ENCODE measurements around the gene LRMDA. TPM values are rescaled to one million over a fixed set of nuclear protein-coding genes. Genes with fewer than 3 reads are reported as not detected.

Gene LRMDA
- total RNA-seq, 2 experiments from 2014 or later, result not detected

DNA sequence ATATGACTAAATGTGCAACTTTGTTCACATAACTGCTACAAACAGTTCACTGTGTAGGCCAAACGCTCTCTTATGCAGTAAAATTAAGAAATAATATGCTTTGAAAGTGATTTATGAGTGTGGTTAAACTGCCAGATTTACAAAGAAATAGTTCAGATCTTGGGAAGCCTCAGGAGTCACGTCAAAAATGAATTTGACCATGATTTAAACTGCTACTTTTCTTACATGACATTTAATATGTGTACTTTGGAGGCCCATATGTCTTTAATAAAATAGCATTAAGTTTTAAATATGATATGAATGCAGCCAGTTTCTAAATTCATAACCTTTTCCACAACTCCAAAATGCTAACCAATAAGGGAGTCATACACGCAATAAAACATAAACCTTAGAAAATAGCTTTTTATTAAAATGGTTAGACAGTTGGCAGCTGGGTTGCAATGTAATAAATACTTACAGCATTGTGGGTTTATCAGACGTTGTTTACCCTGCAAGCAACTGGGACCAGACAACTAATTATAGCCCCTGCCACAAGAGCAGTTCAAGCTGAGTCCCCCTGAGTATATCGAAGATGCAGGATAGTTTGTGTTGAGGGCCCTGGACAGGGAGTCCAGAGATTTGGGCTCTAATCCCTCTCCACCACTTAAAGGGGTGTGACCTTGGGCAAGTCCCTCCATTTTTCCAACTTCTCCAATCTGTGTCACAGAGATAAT is 640.4 kb downstream of the LRMDA start:
- POLR2A ChIA-PET, result no interaction called here
- DNase-seq (no peak), ATAC-seq (ENCODE audit: low read depth) (no peak)
- H3K27ac Mint-ChIP-seq, result no peak overlapping the region
- H3K4me1 Mint-ChIP-seq, result no peaks in the 10 kb centered on the region
- no peaks in the 10 kb centered on the region for H3K36me3 Mint-ChIP-seq
- no peaks in the 10 kb centered on the region for H3K9me3 Mint-ChIP-seq
- no peaks in the 10 kb centered on the region for H3K27me3 Mint-ChIP-seq
- no peak overlapping the region for H3K4me3 Mint-ChIP-seq

DNA sequence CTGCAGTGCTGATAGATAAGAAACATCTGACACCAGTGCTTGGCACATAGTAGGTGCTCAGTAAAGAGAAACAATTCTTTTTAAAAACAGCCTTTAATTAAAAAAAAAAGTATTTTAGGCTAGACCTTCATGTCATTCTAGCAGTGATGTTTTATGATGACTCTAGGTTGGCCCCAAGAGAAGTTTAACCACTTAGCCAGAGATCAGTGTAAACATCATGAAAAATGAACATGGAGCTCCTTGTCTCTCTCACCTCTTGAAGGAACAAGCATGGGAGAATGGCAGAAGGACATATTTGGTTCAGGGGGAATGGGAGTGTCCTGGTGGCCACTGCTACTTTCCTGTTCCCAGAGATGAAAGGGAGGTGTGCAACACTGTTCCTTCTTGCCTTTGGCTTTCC is 641.0 kb downstream of the LRMDA start:
- Mint-ChIP-seq H3K4me3 (no peak overlapping the region), H3K36me3 (no peaks in the 10 kb centered on the region), H3K9me3 (no peaks in the 10 kb centered on the region), H3K27ac (no peak overlapping the region), H3K27me3 (no peaks in the 10 kb centered on the region), H3K4me1 (no peaks in the 10 kb centered on the region)
- POLR2A ChIA-PET, result no interaction called here
- ATAC-seq (ENCODE audit: low read depth), result no peak
- DNase-seq, result no peak

- H3K27me3 Mint-ChIP-seq, result no peaks in the 10 kb centered on the region
- H3K36me3 Mint-ChIP-seq, result no peaks in the 10 kb centered on the region
These were observed 642.1 kb downstream of the LRMDA start for GRCh38 chr10:76073524-76073923.

GRCh38 chr10:76074659-76075058 is 643.2 kb downstream of the LRMDA start:
- POLR2A ChIA-PET, result no interaction called here
- Mint-ChIP-seq H3K36me3 (no peaks in the 10 kb centered on the region), H3K27ac (no peak overlapping the region), H3K4me3 (no peak overlapping the region), H3K9me3 (no peaks in the 10 kb centered on the region), H3K4me1 (no peaks in the 10 kb centered on the region), H3K27me3 (no peaks in the 10 kb centered on the region)
- DNase-seq (no peak), ATAC-seq (ENCODE audit: low read depth) (no peak)

More at GRCh38 chr10:76073524-76073923, 642.1 kb downstream of the LRMDA start:
- no peaks in the 10 kb centered on the region for H3K9me3 Mint-ChIP-seq
- no peak for ATAC-seq (ENCODE audit: low read depth)
- H3K27ac Mint-ChIP-seq, result no peak overlapping the region
- POLR2A ChIA-PET, result no interaction called here
- H3K4me1 Mint-ChIP-seq, result no peaks in the 10 kb centered on the region
- H3K4me3 Mint-ChIP-seq, result no peak overlapping the region
- DNase-seq, result no peak

- no peaks in the 10 kb centered on the region for H3K9me3 Mint-ChIP-seq
- H3K4me1 Mint-ChIP-seq, result no peaks in the 10 kb centered on the region
- ATAC-seq (ENCODE audit: low read depth) (no peak), DNase-seq (no peak)
- no peaks in the 10 kb centered on the region for H3K36me3 Mint-ChIP-seq
- POLR2A ChIA-PET, result no interaction called here
- no peak overlapping the region for H3K4me3 Mint-ChIP-seq
- no peak overlapping the region for H3K27ac Mint-ChIP-seq
- H3K27me3 Mint-ChIP-seq, result no peaks in the 10 kb centered on the region
These were observed 649.0 kb downstream of the LRMDA start for GRCh38 chr10:76080451-76080850.

GRCh38 chr10:76080991-76081390 is 649.6 kb downstream of the LRMDA start:
- POLR2A ChIA-PET, result no interaction called here
- H3K36me3 Mint-ChIP-seq, result no peaks in the 10 kb centered on the region
- no peak for ATAC-seq (ENCODE audit: low read depth)
- H3K27ac Mint-ChIP-seq, result no peak overlapping the region
- H3K9me3 Mint-ChIP-seq, result no peaks in the 10 kb centered on the region
- no peaks in the 10 kb centered on the region for H3K27me3 Mint-ChIP-seq
- no peaks in the 10 kb centered on the region for H3K4me1 Mint-ChIP-seq
- H3K4me3 Mint-ChIP-seq, result no peak overlapping the region
- DNase-seq, result no peak

DNA sequence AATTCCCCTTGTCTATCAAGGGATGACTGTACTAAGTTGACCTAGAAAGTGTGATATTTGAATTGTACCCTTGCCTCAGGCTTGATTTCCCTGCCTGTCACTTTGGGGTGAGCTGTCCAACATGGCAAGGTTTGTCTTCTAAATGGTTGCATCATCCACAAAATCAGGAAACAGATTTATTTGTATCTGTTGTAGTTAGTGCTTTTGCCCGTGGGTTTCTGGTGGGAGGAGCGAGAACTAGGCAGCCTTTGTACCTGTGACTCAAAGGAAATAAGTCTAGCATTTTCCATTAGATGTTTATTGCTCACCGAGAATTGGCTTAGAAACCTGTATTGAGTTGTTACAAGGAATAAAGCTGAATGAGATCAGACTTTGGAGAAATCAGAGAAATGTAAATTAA is 650.8 kb downstream of the LRMDA start:
- ATAC-seq (ENCODE audit: low read depth), result no peak
- no peak for DNase-seq
- H3K36me3 Mint-ChIP-seq, result no peaks in the 10 kb centered on the region
- POLR2A ChIA-PET, result interaction anchor here (0.6 kb wide), 1 partner anchor 1316 kb away, joined by 3 read pairs; no protein-coding TSS in a partner anchor
- no peak overlapping the region for H3K27ac Mint-ChIP-seq
- no peaks in the 10 kb centered on the region for H3K9me3 Mint-ChIP-seq
- no peak overlapping the region for H3K4me3 Mint-ChIP-seq
- H3K4me1 Mint-ChIP-seq, result no peaks in the 10 kb centered on the region
- no peaks in the 10 kb centered on the region for H3K27me3 Mint-ChIP-seq

DNA sequence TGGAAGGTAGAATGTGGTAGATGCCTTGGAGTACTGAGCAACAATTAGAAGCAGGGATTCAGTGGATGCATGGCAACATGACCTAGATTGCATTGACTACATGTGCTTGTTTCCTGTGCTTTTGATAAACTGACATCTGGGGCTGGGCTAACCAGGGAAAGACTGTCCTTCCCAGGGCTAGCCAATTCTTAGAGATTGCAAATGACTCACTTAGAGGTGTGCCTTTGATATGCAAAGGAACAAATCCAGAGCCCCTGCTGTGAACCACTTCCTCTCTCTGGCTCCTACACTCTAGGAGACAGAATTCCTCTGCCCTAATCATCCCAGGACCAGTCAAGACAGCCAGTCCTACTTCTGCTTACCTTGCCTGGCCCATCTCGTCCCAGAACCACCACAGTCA is 651.5 kb downstream of the LRMDA start:
- Mint-ChIP-seq H3K4me3 (no peak overlapping the region), H3K4me1 (no peaks in the 10 kb centered on the region), H3K9me3 (no peaks in the 10 kb centered on the region), H3K27me3 (no peaks in the 10 kb centered on the region), H3K27ac (no peak overlapping the region), H3K36me3 (no peaks in the 10 kb centered on the region)
- no peak for DNase-seq
- no peak for ATAC-seq (ENCODE audit: low read depth)
- POLR2A ChIA-PET, result interaction anchor here (0.6 kb wide), 1 partner anchor 1315 kb away, joined by 3 read pairs; no protein-coding TSS in a partner anchor

DNA sequence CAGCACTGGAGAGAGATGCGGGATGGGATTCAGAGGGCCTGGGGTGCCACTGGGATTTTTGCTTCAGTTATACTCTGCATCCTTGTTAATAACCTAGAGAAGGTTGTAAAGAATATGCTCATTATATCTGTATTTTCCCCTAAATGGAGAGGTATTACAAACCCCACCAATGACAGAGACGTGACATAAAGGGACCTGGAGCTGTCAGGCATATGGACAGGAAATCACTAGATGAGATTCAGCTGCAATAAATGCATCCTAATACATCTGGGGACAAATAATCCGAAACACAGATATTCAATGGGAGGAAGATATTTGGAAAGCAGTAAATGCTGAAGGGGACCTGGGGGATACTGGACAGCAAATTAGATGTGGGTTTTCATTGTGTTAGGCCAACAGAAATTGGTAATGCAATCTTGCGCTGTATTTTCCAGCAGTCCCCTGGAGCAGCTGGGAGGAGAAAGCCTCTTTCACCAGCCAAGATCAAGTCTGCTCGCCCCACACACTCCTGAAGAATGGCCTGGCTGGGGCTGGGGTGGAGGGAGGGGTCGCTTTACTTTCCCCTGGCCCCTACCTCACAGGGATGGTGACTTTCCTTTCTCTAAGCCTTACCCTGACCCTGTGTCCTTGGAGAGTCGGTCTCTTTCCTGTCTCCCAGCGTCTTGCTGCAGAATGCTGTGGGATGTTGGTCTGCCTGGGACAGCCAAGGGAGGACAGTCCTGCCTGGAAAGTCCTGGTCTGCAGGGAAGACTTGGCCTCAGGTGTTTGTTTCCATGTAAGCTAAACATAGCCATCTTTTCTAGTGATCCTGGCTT is 653.8 kb downstream of the LRMDA start:
- no peaks in the 10 kb centered on the region for H3K4me1 Mint-ChIP-seq
- no peaks in the 10 kb centered on the region for H3K36me3 Mint-ChIP-seq
- H3K27ac Mint-ChIP-seq, result no peak overlapping the region
- no peaks in the 10 kb centered on the region for H3K9me3 Mint-ChIP-seq
- DNase-seq (no peak), ATAC-seq (ENCODE audit: low read depth) (no peak)
- no peak overlapping the region for H3K4me3 Mint-ChIP-seq
- no peaks in the 10 kb centered on the region for H3K27me3 Mint-ChIP-seq
- POLR2A ChIA-PET, result no interaction called here

- H3K27ac Mint-ChIP-seq, result no peak overlapping the region
- ATAC-seq (ENCODE audit: low read depth) (no peak), DNase-seq (no peak)
- no peak overlapping the region for H3K4me3 Mint-ChIP-seq
- H3K27me3 Mint-ChIP-seq, result no peaks in the 10 kb centered on the region
- H3K4me1 Mint-ChIP-seq, result no peaks in the 10 kb centered on the region
- H3K9me3 Mint-ChIP-seq, result no peaks in the 10 kb centered on the region
- no peaks in the 10 kb centered on the region for H3K36me3 Mint-ChIP-seq
- POLR2A ChIA-PET, result no interaction called here
These were observed 654.4 kb downstream of the LRMDA start for GRCh38 chr10:76085817-76086167.

DNA sequence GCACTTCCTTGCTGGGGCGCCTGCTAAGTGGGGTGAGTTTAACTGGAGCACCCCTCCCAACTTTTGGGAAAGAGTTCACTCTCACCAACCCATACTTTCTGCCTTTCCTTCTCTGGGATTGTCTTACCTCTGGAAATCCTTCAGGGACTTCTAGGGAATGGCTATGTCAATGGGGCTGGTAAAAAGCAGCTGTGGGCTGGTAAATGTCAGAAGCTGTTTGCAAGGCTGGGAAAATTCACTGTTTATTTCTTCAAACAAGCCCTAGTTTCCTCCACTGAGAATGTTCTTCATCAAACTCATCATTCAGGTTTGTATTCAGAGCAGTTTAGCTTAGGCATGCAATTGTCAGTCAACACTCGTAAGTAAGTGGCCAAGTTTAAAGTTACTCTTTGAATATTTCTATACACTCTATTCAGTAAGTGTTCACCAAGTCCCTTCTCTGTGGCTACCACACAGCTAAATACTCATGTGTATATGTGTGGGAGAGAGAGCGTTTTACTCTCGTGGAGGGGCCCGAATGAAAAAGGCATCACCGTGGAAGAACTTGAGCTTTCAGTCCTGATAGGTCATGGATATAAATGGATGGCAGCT is 654.8 kb downstream of the LRMDA start:
- Mint-ChIP-seq H3K27me3 (no peaks in the 10 kb centered on the region), H3K4me3 (no peak overlapping the region), H3K36me3 (no peaks in the 10 kb centered on the region), H3K4me1 (no peaks in the 10 kb centered on the region), H3K27ac (no peak overlapping the region), H3K9me3 (no peaks in the 10 kb centered on the region)
- DNase-seq (no peak), ATAC-seq (ENCODE audit: low read depth) (no peak)
- POLR2A ChIA-PET, result no interaction called here

DNA sequence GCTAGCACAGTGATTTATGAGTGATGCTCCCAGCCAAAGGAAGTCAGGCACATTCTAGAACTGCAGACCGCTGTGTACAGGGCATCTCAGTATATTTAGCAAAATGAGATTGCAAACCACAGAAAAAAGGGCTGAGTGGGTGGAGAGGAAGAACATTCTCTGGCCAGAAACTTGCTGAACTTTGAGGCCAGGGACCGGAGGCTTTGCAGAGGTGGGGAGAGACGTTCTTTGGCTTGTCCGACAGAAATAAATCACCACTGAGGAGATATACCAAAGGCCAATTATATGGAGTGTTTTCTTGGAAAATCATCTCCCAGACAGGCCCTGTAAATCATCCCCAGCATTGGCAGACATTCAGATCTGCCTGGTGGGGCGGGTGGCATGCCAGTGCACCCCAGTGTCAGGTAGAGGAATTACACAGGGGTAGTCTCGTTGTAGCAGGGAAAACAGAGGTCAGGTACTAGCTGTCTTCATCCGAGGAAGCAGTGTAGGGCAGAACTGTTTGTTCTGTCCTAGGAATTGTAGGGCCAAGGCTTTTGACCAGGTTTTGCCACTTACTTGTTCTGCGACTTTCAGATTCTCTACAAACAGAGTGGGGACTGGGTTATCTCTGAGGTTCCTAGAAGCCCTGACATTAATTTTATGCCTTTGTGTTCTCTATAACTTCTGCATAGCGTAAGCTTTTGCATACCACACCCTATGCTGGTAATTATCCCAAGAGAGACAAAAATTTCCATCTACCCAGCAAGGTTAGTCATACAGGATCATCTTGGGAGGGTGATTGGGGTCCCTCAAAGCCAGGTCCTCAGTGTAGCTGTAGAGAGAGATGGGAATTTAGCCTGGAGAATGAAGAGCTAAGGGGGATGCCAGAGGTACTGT is 655.6 kb downstream of the LRMDA start:
- DNase-seq (no peak), ATAC-seq (ENCODE audit: low read depth) (no peak)
- no peaks in the 10 kb centered on the region for H3K27me3 Mint-ChIP-seq
- no peaks in the 10 kb centered on the region for H3K36me3 Mint-ChIP-seq
- no peaks in the 10 kb centered on the region for H3K9me3 Mint-ChIP-seq
- no peaks in the 10 kb centered on the region for H3K4me1 Mint-ChIP-seq
- H3K4me3 Mint-ChIP-seq, result no peak overlapping the region
- no peak overlapping the region for H3K27ac Mint-ChIP-seq
- POLR2A ChIA-PET, result no interaction called here

DNA sequence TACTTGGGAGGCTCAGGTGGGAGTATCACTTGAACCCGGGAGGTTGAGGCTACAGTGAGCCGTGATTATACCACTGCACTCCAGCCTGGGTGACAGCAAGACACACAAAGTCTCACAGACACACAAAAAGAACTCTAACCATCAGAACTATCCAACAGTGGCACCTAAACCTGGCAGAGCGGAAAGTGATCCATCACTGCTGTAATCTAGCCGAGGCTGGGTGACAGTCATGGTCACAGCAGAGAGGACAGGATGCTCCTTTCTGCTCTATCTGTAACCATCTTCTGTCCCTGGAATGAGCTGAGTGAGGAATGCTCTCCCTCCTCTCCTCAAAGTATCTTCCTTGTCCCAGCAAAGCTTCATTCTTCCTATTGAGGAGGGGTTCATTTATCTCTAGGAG is 656.6 kb downstream of the LRMDA start:
- ATAC-seq (ENCODE audit: low read depth) (no peak), DNase-seq (no peak)
- Mint-ChIP-seq H3K4me3 (no peak overlapping the region), H3K4me1 (no peaks in the 10 kb centered on the region), H3K9me3 (peaks cover 2% of the 10 kb centered on the region), H3K36me3 (no peaks in the 10 kb centered on the region), H3K27me3 (no peaks in the 10 kb centered on the region), H3K27ac (no peak overlapping the region)
- POLR2A ChIA-PET, result no interaction called here
